ENCODE data around the gene STAT5B.
"Not testable (repeated sequence)": the region's sequence is repeated elsewhere in the genome, so short reads cannot be mapped to it uniquely, and the experiment has no call there.

Gene STAT5B

DNA sequence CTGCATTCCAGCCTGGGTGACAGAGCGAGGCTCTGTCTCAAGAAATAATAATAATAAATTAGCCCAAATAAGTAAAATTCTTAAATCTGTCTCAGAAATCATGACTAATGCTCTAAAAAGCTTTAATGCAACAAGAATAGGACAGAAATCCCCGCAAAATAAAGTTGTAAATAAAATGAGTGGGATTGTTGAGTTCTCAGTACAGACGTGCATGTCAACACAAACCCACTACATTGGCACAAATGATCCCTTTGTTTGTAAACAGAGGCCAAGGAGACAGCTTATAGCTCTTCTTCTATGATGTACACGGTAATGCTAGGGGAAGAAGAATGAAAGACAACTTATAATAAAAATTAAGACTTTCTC is 6.0 kb downstream of the STAT5B start:
- Histone ChIP-seq H3K4me1 (ENCODE audit: control insufficient read depth in 1 of 2, insufficient read depth in 1 of 2, low read depth in 1 of 2, low read length in 1 of 2) (peaks cover 71 to 78% of the 10 kb centered on the region in 2 experiments), H3K9me3 (no peaks in the 10 kb centered on the region), H3K36me3 (no peaks in the 10 kb centered on the region), H3K27ac (peak overlapping the region; percentile 90), H3K4me3 (ENCODE audit: low read depth in 1 of 2, low read length in 1 of 2) (no peak overlapping the region), H3K27me3 (no peaks in the 10 kb centered on the region)
- TF ChIP-seq, protein P1, sequence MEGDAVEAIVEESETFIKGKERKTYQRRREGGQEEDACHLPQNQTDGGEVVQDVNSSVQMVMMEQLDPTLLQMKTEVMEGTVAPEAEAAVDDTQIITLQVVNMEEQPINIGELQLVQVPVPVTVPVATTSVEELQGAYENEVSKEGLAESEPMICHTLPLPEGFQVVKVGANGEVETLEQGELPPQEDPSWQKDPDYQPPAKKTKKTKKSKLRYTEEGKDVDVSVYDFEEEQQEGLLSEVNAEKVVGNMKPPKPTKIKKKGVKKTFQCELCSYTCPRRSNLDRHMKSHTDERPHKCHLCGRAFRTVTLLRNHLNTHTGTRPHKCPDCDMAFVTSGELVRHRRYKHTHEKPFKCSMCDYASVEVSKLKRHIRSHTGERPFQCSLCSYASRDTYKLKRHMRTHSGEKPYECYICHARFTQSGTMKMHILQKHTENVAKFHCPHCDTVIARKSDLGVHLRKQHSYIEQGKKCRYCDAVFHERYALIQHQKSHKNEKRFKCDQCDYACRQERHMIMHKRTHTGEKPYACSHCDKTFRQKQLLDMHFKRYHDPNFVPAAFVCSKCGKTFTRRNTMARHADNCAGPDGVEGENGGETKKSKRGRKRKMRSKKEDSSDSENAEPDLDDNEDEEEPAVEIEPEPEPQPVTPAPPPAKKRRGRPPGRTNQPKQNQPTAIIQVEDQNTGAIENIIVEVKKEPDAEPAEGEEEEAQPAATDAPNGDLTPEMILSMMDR (IDR thresholded peaks at IDR 0.05) = no peak

DNA sequence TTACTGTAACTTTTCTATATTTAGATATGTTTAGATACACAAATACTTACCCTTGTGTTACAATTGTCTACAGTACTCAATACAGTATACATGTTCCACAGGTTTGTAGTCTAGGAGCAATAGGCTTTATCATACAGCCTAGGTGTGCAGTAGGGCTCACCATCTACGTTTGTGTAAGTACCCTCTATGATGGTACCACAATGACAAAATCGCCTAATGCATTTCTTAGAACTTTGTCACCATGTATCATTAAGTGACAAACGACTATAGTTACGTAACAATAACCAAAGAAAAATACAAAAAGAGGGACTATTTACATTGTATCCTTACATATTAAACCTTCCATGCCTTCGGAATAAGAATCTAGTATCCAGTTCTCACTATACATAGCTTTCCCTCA is 8.0 kb downstream of the STAT5B start:
- peaks cover 59 to 61% of the 10 kb centered on the region in 2 experiments for H3K4me1 ChIP-seq (ENCODE audit: control insufficient read depth in 1 of 2, insufficient read depth in 1 of 2, low read depth in 1 of 2, low read length in 1 of 2)
- peak overlapping the region; percentile 90 for H3K27ac ChIP-seq
- no peak overlapping the region for H3K4me3 ChIP-seq (ENCODE audit: low read depth in 1 of 2, low read length in 1 of 2)
- no peaks in the 10 kb centered on the region for H3K27me3 ChIP-seq
- H3K9me3 ChIP-seq = no peaks in the 10 kb centered on the region
- TF ChIP-seq, protein P1 (IDR thresholded peaks at IDR 0.05) = no peak
- H3K36me3 ChIP-seq = no peaks in the 10 kb centered on the region

DNA sequence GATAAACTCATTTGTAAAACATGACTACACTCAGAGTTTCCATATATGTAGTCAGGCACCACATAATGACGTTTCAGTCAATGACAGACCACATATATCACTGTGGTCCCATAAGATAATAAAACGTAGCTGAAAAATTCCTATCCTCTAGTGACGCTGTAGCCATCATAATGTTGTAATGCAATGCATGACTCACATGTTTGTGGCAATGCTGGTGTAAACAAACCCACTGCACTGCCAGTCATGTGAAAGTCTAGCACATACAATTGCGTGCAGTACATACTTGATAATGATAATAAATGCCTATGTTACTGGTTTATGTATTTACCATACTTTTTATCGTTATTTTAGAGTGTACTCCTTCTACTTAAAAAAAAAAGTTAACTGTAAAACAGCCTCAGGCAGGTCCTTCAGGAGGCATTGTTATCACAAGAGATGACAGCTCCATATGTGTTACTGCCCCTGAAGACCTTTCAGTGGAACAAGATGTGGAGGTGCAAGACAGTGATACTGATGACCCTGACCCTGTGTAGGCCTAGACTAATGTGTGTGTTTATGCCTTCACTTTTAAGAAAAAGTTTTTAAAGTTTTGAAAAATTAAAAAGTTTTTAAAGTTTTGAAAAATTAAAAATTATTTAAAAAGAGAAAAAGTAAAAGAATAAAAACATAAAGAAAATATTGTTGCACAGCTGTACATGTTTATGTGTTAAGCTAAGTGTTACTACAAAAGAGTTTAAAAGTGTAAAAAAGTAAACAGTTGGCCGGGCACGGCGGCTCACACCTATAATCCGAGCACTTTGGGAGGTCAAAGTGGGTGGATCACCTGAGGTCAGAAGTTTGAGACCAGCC is 9.0 kb downstream of the STAT5B start:
- Histone ChIP-seq H3K9me3 (no peaks in the 10 kb centered on the region), H3K4me3 (ENCODE audit: low read depth in 1 of 2, low read length in 1 of 2) (peak overlapping the region in 1 of 2 experiments; percentile 25), H3K36me3 (no peaks in the 10 kb centered on the region), H3K27me3 (no peaks in the 10 kb centered on the region), H3K27ac (peak overlapping the region; percentile 90), H3K4me1 (ENCODE audit: control insufficient read depth in 1 of 2, insufficient read depth in 1 of 2, low read depth in 1 of 2, low read length in 1 of 2) (peaks cover 48 to 50% of the 10 kb centered on the region in 2 experiments)
- TF ChIP-seq, protein P1 (IDR thresholded peaks at IDR 0.05) = peak; percentile 18

DNA sequence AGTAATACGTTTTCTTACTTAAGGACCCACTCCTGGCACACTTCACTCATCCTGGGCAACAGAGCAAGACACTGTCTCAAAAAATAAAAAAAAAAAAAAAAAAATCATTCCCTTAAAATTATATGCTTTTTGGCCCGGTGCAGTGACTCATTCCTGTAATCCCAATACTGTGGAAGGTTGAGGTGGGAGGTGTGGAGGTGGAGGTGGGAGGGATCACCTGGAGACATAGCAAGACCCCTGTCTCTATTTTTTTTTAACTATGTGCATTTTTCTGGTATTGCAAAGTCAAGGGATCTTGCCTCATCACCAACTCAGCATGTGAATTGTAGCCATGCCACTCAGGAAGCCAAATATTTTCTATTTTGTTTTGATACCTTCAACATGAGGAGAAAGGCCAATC is 9.7 kb downstream of the STAT5B start:
- H3K4me1 ChIP-seq (ENCODE audit: control insufficient read depth in 1 of 2, insufficient read depth in 1 of 2, low read depth in 1 of 2, low read length in 1 of 2) = peaks cover 41 to 43% of the 10 kb centered on the region in 2 experiments
- TF ChIP-seq, protein P1 (IDR thresholded peaks at IDR 0.05) = no peak
- H3K27ac ChIP-seq = peak overlapping the region; percentile 90
- peak overlapping the region in 1 of 2 experiments; percentile 25 for H3K4me3 ChIP-seq (ENCODE audit: low read depth in 1 of 2, low read length in 1 of 2)
- no peaks in the 10 kb centered on the region for H3K27me3 ChIP-seq
- H3K36me3 ChIP-seq = no peaks in the 10 kb centered on the region
- no peaks in the 10 kb centered on the region for H3K9me3 ChIP-seq

DNA sequence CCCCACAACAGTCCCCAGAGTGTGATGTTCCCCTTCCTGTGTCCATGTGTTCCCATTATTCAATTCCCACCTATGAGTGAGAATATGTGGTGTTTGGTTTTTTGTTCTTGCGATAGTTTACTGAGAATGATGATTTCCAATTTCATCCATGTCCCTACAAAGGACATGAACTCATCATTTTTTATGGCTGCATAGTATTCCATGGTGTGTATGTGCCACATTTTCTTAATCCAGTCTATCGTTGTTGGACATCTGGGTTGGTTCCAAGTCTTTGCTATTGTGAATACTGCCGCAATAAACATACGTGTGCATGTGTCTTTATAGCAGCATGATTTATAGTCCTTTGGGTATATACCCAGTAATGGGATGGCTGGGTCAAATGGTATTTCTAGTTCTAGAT is 11.8 kb downstream of the STAT5B start:
- not testable (repeated sequence) for H3K36me3 ChIP-seq; H3K27me3 ChIP-seq; H3K4me3 ChIP-seq (ENCODE audit: low read depth in 1 of 2, low read length in 1 of 2); H3K27ac ChIP-seq; H3K9me3 ChIP-seq
- H3K4me1 ChIP-seq (ENCODE audit: control insufficient read depth in 1 of 2, insufficient read depth in 1 of 2, low read depth in 1 of 2, low read length in 1 of 2) = peaks cover 33 to 35% of the 10 kb centered on the region in 2 experiments

DNA sequence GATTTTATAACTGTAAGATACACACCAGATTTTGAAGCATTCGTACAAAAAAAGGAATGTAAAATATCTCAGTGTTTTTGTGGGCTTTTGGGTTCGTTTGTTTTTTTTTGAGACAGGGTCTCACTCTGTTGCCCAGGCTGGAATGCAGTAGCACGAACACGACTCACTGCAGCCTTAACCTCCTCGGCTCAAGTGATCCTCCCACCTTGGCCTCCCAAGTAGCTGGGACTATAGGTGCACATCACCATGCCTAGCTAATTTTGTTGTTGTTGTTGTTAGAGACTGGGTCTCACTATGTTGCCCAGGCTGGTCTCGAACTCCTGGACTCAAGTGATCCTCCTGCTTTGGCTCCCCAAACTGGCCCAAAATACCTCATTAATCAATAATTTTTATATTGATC is 15.9 kb downstream of the STAT5B start:
- no peaks in the 10 kb centered on the region for H3K36me3 ChIP-seq
- H3K27me3 ChIP-seq = no peaks in the 10 kb centered on the region
- H3K4me3 ChIP-seq (ENCODE audit: low read depth in 1 of 2, low read length in 1 of 2) = no peak overlapping the region
- TF ChIP-seq, protein P1 (IDR thresholded peaks at IDR 0.05) = no peak
- H3K27ac ChIP-seq = peak overlapping the region; percentile 43
- H3K4me1 ChIP-seq (ENCODE audit: control insufficient read depth in 1 of 2, insufficient read depth in 1 of 2, low read depth in 1 of 2, low read length in 1 of 2) = peaks cover 30 to 32% of the 10 kb centered on the region in 2 experiments
- H3K9me3 ChIP-seq = no peaks in the 10 kb centered on the region
